Right atrium auricular region (tissue), 2 donors: ENCODE results near the gene ARHGAP26. TPM values are rescaled to one million over a fixed set of nuclear protein-coding genes. Genes with fewer than 3 reads are reported as not detected.

Experiments
- DNase-seq: peaks from one replicate; pipeline ENCODE4 v3.0.0-alpha.2; 2019; ENCODE audit warnings: low spot score
- H3K27ac ChIP-seq, 2 donors: fragments of 200-600 bp; sonication (generic); 1 replicate in 1 of 2; 2 replicates in 1 of 2; pipeline ENCODE4 v1.5.1; 2016 to 2019
- H3K27me3 ChIP-seq, 2 donors: fragments of 200-600 bp; sonication (generic); one replicate each; pipeline versions ENCODE4 v1.5.1 to v1.6.0; 2017 to 2019
- H3K36me3 ChIP-seq: fragments of 200-600 bp; sonication (generic); one replicate; pipeline ENCODE4 v1.5.1; 2016
- H3K4me1 ChIP-seq, 2 donors: fragments of 200-600 bp; sonication (generic); one replicate each; pipeline versions ENCODE4 v1.5.1 to v1.6.0; 2017 to 2019
- H3K4me3 ChIP-seq, 2 donors: fragments of 200-600 bp; sonication (generic); 1 replicate in 1 of 2; 2 replicates in 1 of 2; pipeline ENCODE4 v1.5.1; 2017 to 2019; ENCODE audit warnings: mild to moderate bottlenecking in 1 of 2, moderate library complexity in 1 of 2
- H3K9me3 ChIP-seq, 2 donors: fragments of 200-600 bp; sonication (generic); one replicate each; pipeline ENCODE4 v1.5.1; 2019
- total RNA-seq, 2 donors: library from RNA; depleted of rRNA; stranded (reverse); fragments of >200 nt; gene quantifications; one replicate each; pipeline ENCODE4 v1.1.0, GENCODE V29; 2016
- TF ChIP-seq, protein P1 (sequence below), 2 donors: fragments of 200-600 bp; sonication (generic); IDR thresholded peaks; one replicate each; pipeline ENCODE4 v1.5.1; 2019; ENCODE audit warnings: antibody characterized with exemption in 2 of 2

ARHGAP26 gene
- total RNA-seq, 2 donors from 2014 or later = 29.8 to 31.6 TPM

DNA sequence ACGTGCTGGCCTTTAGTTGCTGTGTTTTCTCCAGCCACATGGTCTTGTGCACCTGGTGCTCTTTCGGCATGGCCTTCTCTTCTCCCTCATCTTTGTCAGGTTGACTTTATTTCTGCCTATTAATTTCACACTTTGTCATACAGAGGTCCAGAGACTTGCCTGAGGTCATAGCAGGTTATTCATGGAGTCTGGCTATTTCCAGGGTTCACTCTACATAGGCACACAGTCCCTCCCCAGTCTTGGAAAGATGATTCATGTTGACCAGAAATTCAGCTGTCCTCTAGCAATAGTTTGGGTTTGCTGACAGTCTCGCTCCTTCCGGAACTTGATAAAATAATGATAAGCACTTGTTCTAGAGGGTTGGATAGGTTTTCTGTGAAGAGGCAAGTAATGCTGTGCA is 81.6 kb downstream of the ARHGAP26 start:
- Histone ChIP-seq H3K27me3 (no peaks in the 10 kb centered on the region), H3K36me3 (no peaks in the 10 kb centered on the region), H3K4me3 (no peak overlapping the region), H3K27ac (no peak overlapping the region), H3K9me3 (no peaks in the 10 kb centered on the region), H3K4me1 (peaks cover 0 to 74% of the 10 kb centered on the region in 2 donors)
- DNase-seq = no peak
- TF ChIP-seq, protein P1, sequence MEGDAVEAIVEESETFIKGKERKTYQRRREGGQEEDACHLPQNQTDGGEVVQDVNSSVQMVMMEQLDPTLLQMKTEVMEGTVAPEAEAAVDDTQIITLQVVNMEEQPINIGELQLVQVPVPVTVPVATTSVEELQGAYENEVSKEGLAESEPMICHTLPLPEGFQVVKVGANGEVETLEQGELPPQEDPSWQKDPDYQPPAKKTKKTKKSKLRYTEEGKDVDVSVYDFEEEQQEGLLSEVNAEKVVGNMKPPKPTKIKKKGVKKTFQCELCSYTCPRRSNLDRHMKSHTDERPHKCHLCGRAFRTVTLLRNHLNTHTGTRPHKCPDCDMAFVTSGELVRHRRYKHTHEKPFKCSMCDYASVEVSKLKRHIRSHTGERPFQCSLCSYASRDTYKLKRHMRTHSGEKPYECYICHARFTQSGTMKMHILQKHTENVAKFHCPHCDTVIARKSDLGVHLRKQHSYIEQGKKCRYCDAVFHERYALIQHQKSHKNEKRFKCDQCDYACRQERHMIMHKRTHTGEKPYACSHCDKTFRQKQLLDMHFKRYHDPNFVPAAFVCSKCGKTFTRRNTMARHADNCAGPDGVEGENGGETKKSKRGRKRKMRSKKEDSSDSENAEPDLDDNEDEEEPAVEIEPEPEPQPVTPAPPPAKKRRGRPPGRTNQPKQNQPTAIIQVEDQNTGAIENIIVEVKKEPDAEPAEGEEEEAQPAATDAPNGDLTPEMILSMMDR (IDR thresholded peaks at IDR 0.05) = no peak

DNA sequence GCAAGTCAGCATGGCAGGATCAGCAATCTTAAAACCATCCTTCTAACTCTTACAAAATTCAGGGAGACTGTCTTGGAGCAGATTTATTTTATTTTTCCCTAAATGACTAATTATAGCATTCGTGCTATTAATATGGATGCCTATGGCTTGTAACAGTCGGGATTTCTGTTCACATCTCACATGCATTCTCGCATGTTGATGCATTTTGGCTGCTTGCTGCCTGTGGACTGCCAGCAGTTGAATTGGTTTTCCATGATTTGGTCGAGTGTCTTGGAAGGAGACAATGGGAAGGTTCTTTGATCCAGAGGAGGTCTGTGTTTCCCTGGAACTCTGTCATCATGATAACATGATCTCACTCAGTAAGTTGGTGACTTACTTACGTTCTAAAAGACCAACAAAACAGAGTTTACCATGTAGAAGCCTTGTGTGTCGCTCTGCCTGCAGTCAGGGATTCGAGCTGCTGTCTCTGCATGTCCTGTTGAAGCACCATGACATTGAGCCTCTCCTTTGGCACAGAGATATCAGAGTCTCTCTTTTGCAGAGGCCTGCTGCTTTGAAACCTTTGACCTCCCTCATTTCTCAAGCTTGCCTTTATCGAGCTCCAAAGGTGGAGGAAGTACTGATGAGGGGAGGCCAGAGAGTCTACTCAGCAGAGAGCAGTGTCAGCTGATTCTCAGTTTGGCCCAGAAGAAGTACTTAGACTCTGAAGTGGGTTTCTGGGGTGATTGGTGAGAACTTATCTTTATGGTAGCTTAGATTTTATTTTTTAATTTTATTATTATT is 82.4 kb downstream of the ARHGAP26 start:
- H3K36me3 ChIP-seq = no peaks in the 10 kb centered on the region
- H3K4me3 ChIP-seq = no peak overlapping the region
- no peaks in the 10 kb centered on the region for H3K9me3 ChIP-seq
- H3K27ac ChIP-seq = no peak overlapping the region
- H3K4me1 ChIP-seq = peaks cover 0 to 74% of the 10 kb centered on the region in 2 donors
- no peaks in the 10 kb centered on the region for H3K27me3 ChIP-seq
- DNase-seq = no peak
- TF ChIP-seq, protein P1 (IDR thresholded peaks at IDR 0.05) = no peak

DNA sequence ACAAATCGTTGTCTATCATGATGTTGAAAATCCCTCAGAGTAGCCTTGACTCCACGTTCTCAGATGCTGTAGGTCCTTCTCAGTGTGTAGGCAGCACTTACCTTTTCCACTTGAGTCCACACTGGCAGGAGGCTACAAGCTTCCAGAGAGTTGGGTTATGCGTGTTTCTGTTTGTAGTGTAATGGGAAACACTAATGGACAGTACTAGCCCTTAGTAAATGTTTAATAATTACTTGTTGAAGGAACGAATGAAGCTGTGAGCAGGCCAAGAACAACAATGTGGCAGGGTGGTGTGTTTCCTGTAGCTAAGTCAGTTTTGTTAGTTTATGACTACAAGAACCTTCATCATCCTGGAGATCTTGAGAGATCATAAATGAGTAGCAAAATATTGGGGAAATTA is 83.5 kb downstream of the ARHGAP26 start:
- Histone ChIP-seq H3K9me3 (no peaks in the 10 kb centered on the region), H3K36me3 (no peaks in the 10 kb centered on the region), H3K27ac (no peak overlapping the region), H3K4me1 (peaks cover 0 to 71% of the 10 kb centered on the region in 2 donors), H3K27me3 (no peaks in the 10 kb centered on the region), H3K4me3 (no peak overlapping the region)
- TF ChIP-seq, protein P1 (IDR thresholded peaks at IDR 0.05) = no peak
- DNase-seq = no peak

DNA sequence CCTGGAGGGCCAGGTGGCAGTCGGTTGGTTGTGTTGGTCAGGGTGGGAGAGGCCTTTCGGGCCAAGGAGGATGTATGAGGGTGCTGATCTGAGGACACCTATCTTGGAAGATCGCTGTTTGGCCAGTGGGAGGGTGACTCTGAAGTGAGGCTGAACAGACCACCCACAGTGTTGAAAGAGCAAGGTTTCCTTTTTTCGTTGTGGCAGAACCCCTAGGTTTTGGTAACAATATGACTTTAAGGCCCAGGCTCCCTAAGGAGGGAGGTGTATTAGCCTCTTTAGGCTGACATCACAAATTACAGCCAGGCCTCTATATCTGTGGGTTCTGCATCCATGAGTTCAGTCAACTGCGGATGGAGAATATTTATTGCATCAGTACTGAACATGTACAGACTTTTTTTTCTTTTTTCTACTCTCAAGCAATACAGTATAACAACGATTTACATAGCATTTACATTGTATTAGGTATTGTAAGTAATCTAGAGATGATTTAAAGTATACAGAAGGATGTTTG is 86.1 kb downstream of the ARHGAP26 start:
- Histone ChIP-seq H3K36me3 (no peaks in the 10 kb centered on the region), H3K27me3 (no peaks in the 10 kb centered on the region), H3K4me3 (no peak overlapping the region), H3K9me3 (no peaks in the 10 kb centered on the region), H3K4me1 (peaks cover 0 to 73% of the 10 kb centered on the region in 2 donors), H3K27ac (no peak overlapping the region)
- TF ChIP-seq, protein P1 (IDR thresholded peaks at IDR 0.05) = no peak
- no peak for DNase-seq

DNA sequence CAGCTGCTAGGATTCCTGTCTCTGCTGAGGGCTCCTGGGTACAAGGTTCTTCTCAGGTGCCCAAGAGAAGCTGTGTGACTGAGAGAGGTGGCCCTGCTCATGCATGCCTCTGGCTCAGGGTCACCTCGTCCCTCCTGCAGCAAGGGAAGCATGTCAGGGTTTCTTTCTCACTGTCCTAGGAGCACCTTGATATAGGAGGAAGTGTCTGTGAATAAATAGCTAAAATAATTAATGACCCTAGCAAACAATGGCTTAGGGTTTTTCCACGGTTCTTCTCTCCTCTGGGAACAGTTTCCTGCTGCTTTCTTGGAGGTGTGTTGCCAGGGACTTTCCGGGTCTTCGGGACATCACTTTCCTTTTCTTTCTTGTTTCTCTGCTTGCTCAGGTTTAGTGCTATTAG is 87.2 kb downstream of the ARHGAP26 start:
- Histone ChIP-seq H3K9me3 (no peaks in the 10 kb centered on the region), H3K4me3 (no peak overlapping the region), H3K36me3 (no peaks in the 10 kb centered on the region), H3K27ac (no peak overlapping the region), H3K27me3 (no peaks in the 10 kb centered on the region), H3K4me1 (peaks cover 0 to 67% of the 10 kb centered on the region in 2 donors)
- no peak for DNase-seq
- TF ChIP-seq, protein P1 (IDR thresholded peaks at IDR 0.05) = no peak
